H1 (cell line): ENCODE measurements around the gene TBKBP1. TPM values are rescaled to one million over a fixed set of nuclear protein-coding genes. Genes with fewer than 3 reads are reported as not detected.

Experiments
- CTCF ChIA-PET: fragments of 300-600 bp; sonication (Branson Sonifier 250); formaldehyde crosslinking; loops from one replicate; lab custom pipeline; 2021; ENCODE audit not compliant: partially characterized antibody; lab: Charles Lee
- POLR2A ChIA-PET: fragments of 300-600 bp; sonication (Branson Sonifier 250); formaldehyde crosslinking; loops from one replicate; lab custom pipeline; 2021; ENCODE audit warnings: inconsistent platforms; ENCODE audit not compliant: partially characterized antibody; lab: Charles Lee
- DNase-seq, 2 experiments: peaks; one replicate each; pipeline versions ENCODE4 v3.0.0 to v3.0.0-alpha.2; 2010 to 2022; ENCODE audit warnings: low spot score in 2 of 2, low read depth in 1 of 2, mixed read lengths in 1 of 2
- FAIRE-seq: peaks from 2 replicates; lab custom pipeline; 2011; peaks lifted over from hg19 to GRCh38; lab: Jason Lieb, UNC
- H2AFZ ChIP-seq: 2 replicates; pipeline ENCODE4 v1.8.1; 2012; ENCODE audit warnings: low read length, inconsistent platforms
- H2AK5ac ChIP-seq: 2 replicates; pipeline ENCODE4 v1.6.1; 2013; ENCODE audit warnings: low read depth, low read length
- H2BK120ac ChIP-seq: replicated peaks from 2 replicates; pipeline ENCODE3; 2013; ENCODE audit warnings: low read depth, low read length, inconsistent platforms
- H2BK12ac ChIP-seq: 2 replicates; pipeline ENCODE4 v1.6.1; 2013; ENCODE audit warnings: low read depth, low read length
- H2BK15ac ChIP-seq: 2 replicates; pipeline ENCODE4 v1.6.1; 2013; ENCODE audit warnings: low read length
- H2BK20ac ChIP-seq: 2 replicates; pipeline ENCODE4 v1.6.1; 2013; ENCODE audit warnings: low read length
- H2BK5ac ChIP-seq: 2 replicates; pipeline ENCODE4 v1.6.1; 2013; ENCODE audit warnings: low read depth, low read length
- H3K14ac ChIP-seq: 2 replicates; pipeline ENCODE4 v1.6.1; 2013; ENCODE audit warnings: inconsistent platforms; ENCODE audit not compliant: insufficient read length
- H3K18ac ChIP-seq: 2 replicates; pipeline ENCODE4 v1.6.1; 2013; ENCODE audit warnings: low read length; ENCODE audit errors: extremely low read depth
- H3K23ac ChIP-seq: 2 replicates; pipeline ENCODE4 v1.6.1; 2013; ENCODE audit warnings: inconsistent platforms; ENCODE audit not compliant: insufficient read length
- H3K23me2 ChIP-seq: 2 replicates; pipeline ENCODE4 v1.6.1; 2013; ENCODE audit warnings: low read depth, low read length
- H3K27ac ChIP-seq: 2 replicates; pipeline ENCODE4 v1.6.1; 2011; ENCODE audit warnings: low read depth, low read length, inconsistent platforms
- H3K27me3 ChIP-seq, 4 experiments: replicated peaks in 1 of 4; 1 replicate in 1 of 4; 2 replicates in 3 of 4; pipeline versions ENCODE4 v1.6.1 to v1.8.1; 2011 to 2013; ENCODE audit warnings: low read length in 3 of 4, mild to moderate bottlenecking in 3 of 4, inconsistent platforms in 2 of 4, mixed read lengths in 2 of 4, moderate library complexity in 1 of 4; ENCODE audit not compliant: control insufficient read depth in 3 of 4, insufficient read depth in 3 of 4; ENCODE audit errors: extremely low read depth in 1 of 4
- H3K36me3 ChIP-seq, 4 experiments: 2 replicates each; pipeline versions ENCODE4 v1.6.1 to v1.8.1; 2011 to 2013; ENCODE audit warnings: mild to moderate bottlenecking in 4 of 4, low read length in 3 of 4, moderate library complexity in 2 of 4, control low read depth in 1 of 4, inconsistent platforms in 1 of 4; ENCODE audit not compliant: insufficient read depth in 4 of 4, control insufficient read depth in 2 of 4
- H3K4ac ChIP-seq: replicated peaks from 2 replicates; pipeline ENCODE3; 2013; ENCODE audit warnings: low read length, low read depth, mixed read lengths, inconsistent platforms; ENCODE audit not compliant: insufficient read length
- H3K4me1 ChIP-seq, 4 experiments: replicated peaks in 1 of 4; 1 replicate in 1 of 4; 2 replicates in 3 of 4; pipeline versions ENCODE4 v1.6.1 to v1.8.1; 2011 to 2013; ENCODE audit warnings: low read length in 3 of 4, inconsistent platforms in 2 of 4, mixed read lengths in 1 of 4; ENCODE audit not compliant: insufficient read depth in 4 of 4, control insufficient read depth in 3 of 4
- H3K4me2 ChIP-seq, 2 experiments: 2 replicates each; pipeline versions ENCODE4 v1.6.1 to v1.8.1; 2011 to 2013; ENCODE audit warnings: low read depth in 2 of 2, low read length in 2 of 2, control low read depth in 1 of 2, inconsistent platforms in 1 of 2, mild to moderate bottlenecking in 1 of 2; ENCODE audit not compliant: insufficient read depth in 1 of 2
- H3K4me3 ChIP-seq, 4 experiments: fragments of 200-600, 300-600 bp in 1 of 4; sonication (generic), shearing (Covaris generic), sonication (Bioruptor Twin) in 1 of 4; 2 replicates each; pipeline versions ENCODE4 v1.5.1 to v1.8.1; 2011 to 2016; ENCODE audit warnings: low read length in 4 of 4, low read depth in 3 of 4, control low read depth in 2 of 4, inconsistent platforms in 2 of 4, mild to moderate bottlenecking in 2 of 4, mixed read lengths in 1 of 4, moderate library complexity in 1 of 4; ENCODE audit not compliant: insufficient read depth in 2 of 4; ENCODE audit errors: extremely low read depth in 1 of 4
- H3K56ac ChIP-seq: replicated peaks from 2 replicates; pipeline ENCODE3; 2013; ENCODE audit warnings: low read depth, mild to moderate bottlenecking, mixed read lengths, low read length, inconsistent platforms; ENCODE audit not compliant: insufficient read length
- H3K79me1 ChIP-seq: 2 replicates; pipeline ENCODE4 v1.6.1; 2013; ENCODE audit warnings: low read depth, low read length, control low read depth
- H3K79me2 ChIP-seq, 2 experiments: 2 replicates each; pipeline versions ENCODE4 v1.6.1 to v1.8.1; 2012 to 2013; ENCODE audit warnings: low read length in 2 of 2, mild to moderate bottlenecking in 2 of 2, inconsistent platforms in 1 of 2; ENCODE audit not compliant: insufficient read depth in 2 of 2, control insufficient read depth in 1 of 2
- H3K9ac ChIP-seq, 4 experiments: replicated peaks in 1 of 4; 1 replicate in 1 of 4; 2 replicates in 3 of 4; pipeline versions ENCODE4 v1.6.1 to v1.8.1; 2011 to 2013; ENCODE audit warnings: low read depth in 3 of 4, low read length in 3 of 4, control low read depth in 2 of 4, mild to moderate bottlenecking in 2 of 4, moderate library complexity in 2 of 4, inconsistent platforms in 1 of 4; ENCODE audit errors: extremely low read depth in 1 of 4
- H3K9me3 ChIP-seq, 2 experiments: 2 replicates each; pipeline versions ENCODE4 v1.6.1 to v1.8.1; 2012 to 2013; ENCODE audit warnings: mild to moderate bottlenecking in 2 of 2, moderate library complexity in 2 of 2, control low read depth in 1 of 2, inconsistent platforms in 1 of 2, low read depth in 1 of 2, low read length in 1 of 2, mixed read lengths in 1 of 2; ENCODE audit not compliant: insufficient read depth in 2 of 2
- H4K20me1 ChIP-seq, 2 experiments: replicated peaks in 1 of 2; 2 replicates each; pipeline versions ENCODE3 to v1.8.1; 2011 to 2013; ENCODE audit warnings: inconsistent platforms in 2 of 2, low read length in 2 of 2, mild to moderate bottlenecking in 1 of 2; ENCODE audit not compliant: insufficient read depth in 2 of 2, control insufficient read depth in 1 of 2
- H4K5ac ChIP-seq: 2 replicates; pipeline ENCODE4 v1.6.1; 2013; ENCODE audit warnings: low read length, low read depth, mixed read lengths, inconsistent platforms; ENCODE audit not compliant: insufficient read length
- H4K8ac ChIP-seq: 2 replicates; pipeline ENCODE4 v1.8.0; 2013; ENCODE audit warnings: mild to moderate bottlenecking, moderate library complexity, low read length, inconsistent platforms; ENCODE audit not compliant: insufficient read depth; ENCODE audit errors: extremely low read depth
- H4K91ac ChIP-seq: replicated peaks from 2 replicates; pipeline ENCODE3; 2013; ENCODE audit warnings: low read length, mixed read lengths, inconsistent platforms; ENCODE audit not compliant: insufficient read length
- KDM5A ChIP-seq: fragments of 200-600 bp; IDR thresholded peaks from 2 replicates; pipeline ENCODE4 v1.7.1; 2012; ENCODE audit warnings: mild to moderate bottlenecking, low read length, inconsistent platforms, mixed read lengths
- NANOG ChIP-seq: IDR thresholded peaks from 2 replicates; pipeline ENCODE4 v1.6.1; 2011; ENCODE audit warnings: low read length, low read depth, mild to moderate bottlenecking, inconsistent platforms; ENCODE audit not compliant: insufficient read depth, poor library complexity, severe bottlenecking
- SIRT6 ChIP-seq: IDR thresholded peaks from one replicate; pipeline ENCODE4 v1.7.1; 2012; ENCODE audit warnings: low read length, inconsistent platforms
- SIX5 ChIP-seq: IDR thresholded peaks from 2 replicates; pipeline ENCODE4 v1.6.1; 2011; ENCODE audit warnings: mild to moderate bottlenecking, low read depth, low read length
- WGBS, 2 experiments: shearing (Covaris generic) in 1 of 2; methylation state at CpG; one replicate each; pipeline versions ENCODE4 v1.1.6 to v1.1.7; 2013 to 2015; ENCODE audit warnings: low lambda C conversion rate in 2 of 2, mixed read lengths in 2 of 2, inconsistent platforms in 1 of 2, low coverage in 1 of 2, missing lambda C conversion rate in 1 of 2; ENCODE audit not compliant: insufficient replicate concordance in 2 of 2, insufficient coverage in 1 of 2, insufficient read length in 1 of 2; ENCODE audit errors: extremely low coverage in 1 of 2, missing lambda C conversion rate in 1 of 2; 5-methylcytosine and 5-hydroxymethylcytosine counted together
- polyA plus RNA-seq, 7 experiments: library from polyadenylated mRNA; depleted of rRNA in 3 of 7; stranded (reverse) in 5 of 7; unstranded in 2 of 7; fragments of >200 nt in 5 of 7; fragments of 200-250 nt in 2 of 7; gene quantifications; 1 replicate in 5 of 7; 2 replicates in 1 of 7; 4 replicates in 1 of 7; pipeline versions ENCODE4 v1.2.1 to v1.2.3, GENCODE V29; 2011 to 2013; ENCODE audit warnings: missing spikeins in 2 of 7, mixed read lengths in 2 of 7
- total RNA-seq: library from RNA; stranded (reverse); fragmentation: NEBNext Ultra II Directional; extraction: Animal tissue kit (Norgen Biotek cat#: 25700); gene quantifications from 2 replicates; pipeline ENCODE4 v1.2.1, GENCODE V29; 2021

Gene TBKBP1
- total and polyA plus RNA-seq, 2 of the 8 experiments (the other 6 are each of a cell fraction or from before 2014, with no cell fraction given) = 6.3 to 15.1 TPM

DNA sequence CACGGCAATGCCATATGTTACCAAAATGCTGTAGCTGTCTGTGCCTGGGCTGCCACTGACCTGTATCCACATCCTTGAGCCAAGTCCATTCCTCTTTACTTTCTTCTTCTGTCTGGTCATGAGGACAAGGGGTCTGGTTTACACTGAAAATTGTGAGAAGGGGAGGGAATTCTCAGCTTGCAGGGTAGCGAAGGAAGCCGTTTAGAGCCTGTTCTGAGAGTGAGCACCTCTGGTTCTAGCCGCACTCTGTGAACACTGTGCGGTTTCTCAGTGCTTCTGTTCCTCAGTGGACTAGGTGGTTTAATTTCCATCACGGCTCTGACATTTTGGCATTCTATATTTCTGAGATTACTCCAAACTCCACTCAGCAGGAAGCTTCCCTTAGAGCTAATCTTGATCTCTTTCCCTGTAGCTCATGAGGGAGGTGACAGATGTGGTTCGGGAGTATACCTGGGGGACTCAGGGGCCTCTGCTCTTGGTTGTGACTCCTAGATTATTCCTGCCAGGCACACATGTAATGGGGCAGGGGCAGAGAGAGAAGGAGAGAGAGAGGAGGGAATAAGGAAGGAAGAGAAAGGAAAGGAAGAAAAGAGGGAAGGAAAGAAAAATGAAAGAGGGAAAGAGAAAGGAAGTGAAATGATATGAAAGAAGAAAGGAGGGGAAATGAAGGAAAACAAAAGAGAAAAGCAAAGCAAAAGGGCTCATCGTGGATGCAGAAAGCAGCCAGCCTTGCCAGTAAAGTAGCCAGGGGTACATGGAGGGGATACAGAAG, 24.9 kb downstream of the TBKBP1 start:
- H4K20me1 ChIP-seq = no peaks in the 10 kb centered on the region
- no peak overlapping the region for H2BK5ac ChIP-seq
- H2AFZ ChIP-seq = no peak overlapping the region
- H3K4me2 ChIP-seq = no peak overlapping the region
- DNase-seq = no peak
- H3K27me3 ChIP-seq = peaks cover 0 to 25% (median 22%) of the 10 kb centered on the region in 4 experiments; a peak in 6 of 7 replicates
- H3K4me1 ChIP-seq = peaks cover 0 to 31% (median 13%) of the 10 kb centered on the region in 4 experiments; a peak in 6 of 7 replicates
- no peak overlapping the region for H2AK5ac ChIP-seq
- peak overlapping the region; percentile 49; the same call in 1 of the 2 replicates for H2BK15ac ChIP-seq
- H3K14ac ChIP-seq = no peak overlapping the region
- H4K8ac ChIP-seq = no peak overlapping the region
- no peak overlapping the region for H3K23ac ChIP-seq
- no peaks in the 10 kb centered on the region for H3K9me3 ChIP-seq
- no peak overlapping the region for H2BK20ac ChIP-seq
- H3K36me3 ChIP-seq = no peaks in the 10 kb centered on the region
- H3K56ac ChIP-seq = no peak overlapping the region
- 0 out of 7 replicates have a peak overlapping the region, but pooled peaks of 1 of the 4 experiments have one; percentile 1 for H3K9ac ChIP-seq
- H3K4ac ChIP-seq = no peak overlapping the region
- H3K79me1 ChIP-seq = no peaks in the 10 kb centered on the region
- 88% methylated on average over 8 of the region's 8 CpGs; no CpG with 5 or more reads in 1 of the 2 experiments for WGBS, 2 experiments
- no peaks in the 10 kb centered on the region for H3K23me2 ChIP-seq
- ChIA-PET POLR2A (interaction anchor here (0.6 to 1.6 kb wide), 15 partner anchors 8 to 102 kb away, joined by 3 to 8 read pairs (median 3); partner anchors contain the start of gene KPNB1), CTCF (interaction anchor here (1.0 to 8.3 kb wide), 17 partner anchors 11 to 1047 kb away, joined by 3 to 179 read pairs (median 4); partner anchors contain the start of genes TBKBP1 and TBX21)
- H4K5ac ChIP-seq = no peak overlapping the region
- H3K4me3 ChIP-seq = no peak overlapping the region
- peak overlapping the region; percentile 21; the same call in 1 of the 2 replicates for H2BK12ac ChIP-seq
- H2BK120ac ChIP-seq = no peak overlapping the region
- H3K27ac ChIP-seq = no peak overlapping the region
- H4K91ac ChIP-seq = no peak overlapping the region
- H3K18ac ChIP-seq = no peak overlapping the region
- H3K79me2 ChIP-seq = no peaks in the 10 kb centered on the region
- no peak for FAIRE-seq
- TF ChIP-seq KDM5A (no peak), SIRT6 (no peak), SIX5 (no peak), NANOG (no peak)
